ENCODE measurements around the gene SATB1.

SATB1 gene

DNA sequence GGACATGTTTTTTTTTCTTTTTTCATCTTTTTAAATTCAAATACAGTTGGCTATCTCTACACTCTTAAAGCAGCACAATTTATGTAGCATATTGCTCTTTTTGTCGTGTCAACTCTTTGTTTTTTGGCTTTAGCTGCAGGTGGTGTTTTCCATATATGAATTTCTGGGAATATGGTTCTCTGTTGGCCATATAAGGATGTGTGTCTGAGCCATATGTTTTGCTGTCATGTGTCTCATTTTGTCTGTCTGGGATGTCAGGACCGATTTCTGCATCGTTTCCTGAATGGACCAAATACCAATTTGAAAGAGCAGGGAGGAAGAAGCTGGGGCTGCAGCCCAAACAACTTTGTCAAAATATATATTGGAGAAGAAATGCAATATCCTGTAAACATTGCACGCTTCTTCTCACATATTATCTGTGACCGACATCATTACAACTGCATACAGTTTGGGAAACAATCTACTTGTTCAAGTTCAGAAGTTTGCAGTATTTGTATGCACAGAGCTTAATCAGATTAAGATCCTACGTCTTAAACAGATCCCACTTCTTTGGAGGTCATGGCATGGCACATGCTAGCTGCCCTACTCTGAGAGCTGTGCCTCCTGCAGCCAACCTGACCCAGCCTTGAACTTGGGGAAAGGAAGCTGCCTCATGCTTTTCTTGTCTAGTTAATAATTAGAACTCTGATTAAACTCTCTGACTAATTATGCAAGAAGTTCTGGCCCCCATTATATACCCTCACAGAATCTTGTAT lies 4.0 kb upstream of the SATB1 start:
- DNase-seq = no peak

DNA sequence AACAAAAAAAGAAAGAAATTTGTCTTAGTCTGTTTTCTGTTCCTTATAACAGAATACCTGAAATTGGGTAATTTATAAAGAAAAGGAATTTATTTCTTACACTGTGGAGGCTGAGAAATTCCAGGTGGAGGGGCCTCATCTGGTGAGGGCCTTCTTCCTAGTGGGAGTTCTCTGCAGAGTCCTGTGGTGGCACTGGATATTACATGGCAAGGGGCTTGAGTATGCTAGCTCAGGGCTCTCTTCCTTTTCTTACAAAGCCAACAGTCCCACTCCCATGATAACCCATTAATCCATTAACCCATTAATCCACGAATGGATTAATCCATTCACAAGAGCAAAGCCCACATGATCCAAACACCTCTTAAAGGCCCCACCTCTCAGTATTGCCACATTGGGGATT lies 2.9 kb upstream of the SATB1 start:
- DNase-seq = no peak

GRCh38 chr3:18426597-18427193 lies 1.6 kb upstream of the SATB1 start:
- DNase-seq = no peak

GRCh38 chr3:18425641-18426257 lies 610 bp upstream of the SATB1 start:
- peak; percentile 81 for DNase-seq

GRCh38 chr3:18424213-18424728 lies 868 bp downstream of the SATB1 start:
- no peak for DNase-seq

- peak; percentile 54 for DNase-seq
Measured at GRCh38 chr3:18423401-18424212, 1.5 kb downstream of the SATB1 start.

DNA sequence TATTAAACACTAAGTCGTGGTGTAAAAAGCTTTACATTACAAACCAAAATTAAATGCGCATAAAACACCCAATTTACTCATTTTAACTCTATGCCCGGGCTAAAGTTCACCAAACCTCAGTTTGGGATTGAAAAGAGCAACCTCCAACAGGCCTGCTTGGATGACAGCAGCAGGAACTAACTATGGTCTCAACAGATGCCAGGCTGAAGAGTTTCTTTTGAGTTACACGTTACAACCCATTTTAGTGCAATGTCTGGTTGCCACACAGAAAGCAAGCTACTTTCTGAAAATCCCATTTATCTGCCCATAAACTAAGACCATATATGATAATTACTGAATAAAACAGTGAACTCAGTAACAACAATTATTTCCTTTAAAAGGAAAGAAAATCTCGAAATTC lies 2.2 kb downstream of the SATB1 start:
- DNase-seq = peak; percentile 23

GRCh38 chr3:18420555-18420954 lies 4.6 kb downstream of the SATB1 start:
- no peak for DNase-seq

GRCh38 chr3:18419232-18419631 lies 5.9 kb downstream of the SATB1 start:
- no peak for DNase-seq

DNA sequence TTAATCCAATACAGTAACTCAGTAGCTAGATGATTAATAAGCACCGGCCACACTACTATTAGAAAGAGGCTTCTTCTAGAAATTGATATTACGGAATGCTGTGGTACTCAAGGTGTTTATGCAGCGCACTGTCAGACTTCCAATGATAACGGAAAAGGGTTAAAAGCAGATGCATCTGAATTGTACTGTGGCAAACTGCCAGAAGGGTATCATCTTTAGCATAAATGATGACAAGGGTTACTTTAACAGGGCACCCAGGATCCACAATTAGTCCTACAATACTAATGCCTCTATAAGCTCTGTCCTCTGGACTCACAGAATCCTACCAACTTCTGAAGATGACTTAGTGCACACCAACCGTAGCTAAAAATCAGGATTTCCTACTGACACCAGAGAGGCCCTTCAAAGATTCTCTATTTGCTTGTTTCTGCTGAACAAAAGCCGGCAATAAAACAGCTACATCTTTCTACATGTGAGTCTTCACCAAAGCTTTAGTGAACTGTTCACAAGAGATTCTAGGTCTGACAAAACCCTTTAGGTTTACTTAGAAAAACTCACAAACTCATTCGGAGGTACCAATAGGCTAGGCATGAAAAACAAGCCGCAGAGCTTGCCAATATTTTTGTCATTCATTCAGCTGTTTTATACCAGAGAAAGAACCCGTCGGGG lies 7.1 kb downstream of the SATB1 start:
- DNase-seq = no peak

GRCh38 chr3:18416332-18416731 lies 8.8 kb downstream of the SATB1 start:
- no peak for DNase-seq

DNA sequence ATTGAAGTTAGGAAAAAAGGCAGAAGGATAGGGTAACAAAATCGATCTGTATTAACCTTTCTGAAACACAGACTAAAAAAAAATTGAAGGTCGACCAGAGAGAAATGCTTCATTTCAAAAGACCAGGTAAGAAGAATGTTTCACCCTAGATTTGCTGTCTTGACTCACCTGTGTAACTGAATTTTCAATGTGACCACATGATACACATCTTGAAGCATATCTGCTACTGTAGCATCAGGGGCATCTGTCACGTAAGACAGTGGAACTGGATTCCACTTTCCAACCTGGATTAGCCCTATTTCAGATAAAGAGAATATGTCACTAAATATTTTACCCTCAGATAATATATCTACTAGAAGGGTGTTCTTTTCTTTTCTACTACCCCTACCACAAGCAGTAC lies 9.3 kb downstream of the SATB1 start:
- DNase-seq = no peak

GRCh38 chr3:18415167-18415566 lies 10.0 kb downstream of the SATB1 start:
- no peak for DNase-seq

DNA sequence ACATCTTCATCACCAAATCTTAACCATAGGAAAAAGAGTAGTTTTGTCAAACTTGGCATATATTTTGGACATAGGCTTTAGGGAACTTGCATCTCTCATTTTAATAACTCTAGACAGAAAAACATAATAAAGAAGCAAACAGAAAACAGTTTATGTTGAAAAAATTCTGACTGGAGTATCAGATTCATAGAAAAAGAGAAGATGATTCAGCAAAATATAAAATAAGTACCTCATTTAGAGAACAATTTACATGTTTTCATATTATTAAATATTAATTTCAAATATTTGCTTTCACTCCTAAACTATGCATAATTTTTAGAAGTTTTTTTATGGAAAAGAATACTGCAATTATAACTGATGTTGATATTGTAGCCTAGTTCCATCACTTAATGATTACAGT lies 12.5 kb downstream of the SATB1 start:
- no peak for DNase-seq

DNA sequence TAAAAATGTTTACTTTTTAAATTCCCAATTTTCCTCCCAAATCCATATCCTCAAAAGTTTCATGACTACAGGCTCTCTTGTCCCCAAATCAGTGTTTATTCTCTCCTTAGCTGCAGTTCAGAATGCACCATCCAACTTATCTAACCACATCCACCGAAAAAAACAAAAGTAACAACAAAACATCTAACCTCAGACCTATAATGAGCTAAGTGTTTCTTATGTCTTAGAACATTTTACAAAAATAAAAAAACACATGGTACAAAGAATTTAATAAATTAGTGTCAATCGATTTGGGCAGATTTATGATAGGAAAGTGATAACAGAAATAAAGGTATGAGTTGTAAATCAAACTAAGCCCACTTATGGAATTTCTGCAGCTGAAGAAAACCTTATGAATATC lies 13.6 kb downstream of the SATB1 start:
- no peak for DNase-seq

- DNase-seq = peak; percentile 34
Measured at GRCh38 chr3:18410205-18410604, 14.9 kb downstream of the SATB1 start.

DNA sequence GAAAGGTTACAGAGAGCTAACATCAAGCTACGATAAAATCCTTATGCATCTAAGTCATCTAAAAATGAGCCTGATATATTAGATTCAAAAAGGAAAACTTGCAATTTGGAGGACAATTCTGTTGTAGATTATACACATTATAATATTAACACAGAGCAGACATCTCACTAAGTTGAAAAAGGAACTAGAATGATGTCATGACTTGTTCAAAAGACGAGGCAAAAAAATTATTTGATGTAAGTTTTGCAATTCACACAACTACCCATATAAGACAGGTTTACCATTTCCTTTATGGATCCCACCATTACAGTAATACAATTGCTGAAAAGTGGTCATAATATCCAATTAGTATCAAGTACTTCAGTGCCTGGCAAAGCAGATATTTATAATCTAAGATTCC lies 15.9 kb downstream of the SATB1 start:
- no peak for DNase-seq

- no peak for DNase-seq
Measured at GRCh38 chr3:18405141-18405540, 20.0 kb downstream of the SATB1 start.

DNA sequence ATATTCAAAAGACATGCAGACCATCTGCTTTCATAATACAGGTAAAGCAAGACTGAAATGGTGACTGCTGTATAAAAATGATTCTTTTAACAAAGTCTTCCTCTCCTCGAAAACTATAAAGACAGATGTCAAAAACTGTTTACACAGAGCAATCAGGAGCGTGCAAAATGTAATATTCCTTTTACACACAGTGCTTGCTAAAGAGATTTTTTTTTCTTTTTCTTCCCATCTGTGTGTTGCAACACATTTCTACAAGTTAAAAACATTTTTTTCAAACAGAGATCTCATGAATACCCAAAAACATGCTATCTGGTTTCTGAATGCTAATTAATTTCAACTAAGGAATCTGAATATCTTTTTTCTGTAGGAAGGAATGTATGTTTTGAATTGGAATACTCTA lies 22.1 kb downstream of the SATB1 start:
- DNase-seq = no peak

GRCh38 chr3:18402239-18402799 lies 22.8 kb downstream of the SATB1 start:
- no peak for DNase-seq

DNA sequence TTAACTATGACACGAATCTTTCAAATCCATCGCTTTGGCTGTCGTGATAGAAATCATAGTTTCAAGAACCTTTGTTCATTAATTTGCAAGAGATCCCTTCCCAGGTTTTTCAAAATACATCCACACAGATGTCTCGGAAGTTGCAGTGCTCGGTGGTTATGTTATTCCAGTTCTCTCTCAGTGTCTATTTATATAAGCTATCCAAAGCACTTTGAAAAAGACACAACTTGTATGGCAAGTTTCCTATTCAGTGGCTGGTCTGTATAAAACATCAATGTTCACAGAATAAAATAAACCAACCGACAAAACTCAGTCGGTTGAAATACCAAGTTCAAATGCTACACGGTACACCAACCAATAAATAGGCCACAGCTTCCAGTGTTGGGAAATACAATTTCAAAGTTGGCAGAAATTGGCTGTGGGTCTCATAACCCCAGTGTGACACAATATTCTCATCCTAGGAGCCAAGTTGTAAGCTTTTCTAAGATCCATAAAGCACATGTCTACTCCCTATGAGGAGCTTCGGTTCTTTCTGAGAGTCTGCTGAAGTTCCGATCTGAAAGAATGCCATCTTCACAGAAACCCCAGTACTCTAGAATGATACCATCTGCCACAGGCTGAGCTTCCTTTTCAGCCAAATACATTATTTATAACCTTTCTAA lies 23.7 kb downstream of the SATB1 start:
- DNase-seq = no peak

- no peak for DNase-seq
Measured at GRCh38 chr3:18398448-18398847, 26.7 kb downstream of the SATB1 start.

Measured in CD4-positive, alpha-beta T cell treated with Interleukin-17A for 4 hours (primary cell).